GM23248 (cell line): Measurements from ENCODE around the gene SLC30A7.

Source experiments
- EZH2 ChIP-seq: fragments of 200-600 bp; sonication (generic); IDR thresholded peaks from 2 replicates; pipeline ENCODE4 v1.6.1; 2018; ENCODE audit warnings: antibody characterized with exemption, mild to moderate bottlenecking; ENCODE audit not compliant: insufficient read depth, poor library complexity, severe bottlenecking
- EZH2phosphoT487 ChIP-seq: fragments of 200-600 bp; sonication (generic); IDR thresholded peaks from 2 replicates; pipeline ENCODE4 v1.6.1; 2018; ENCODE audit warnings: antibody characterized with exemption, moderate library complexity, mild to moderate bottlenecking, low read depth; ENCODE audit not compliant: insufficient read depth

DNA sequence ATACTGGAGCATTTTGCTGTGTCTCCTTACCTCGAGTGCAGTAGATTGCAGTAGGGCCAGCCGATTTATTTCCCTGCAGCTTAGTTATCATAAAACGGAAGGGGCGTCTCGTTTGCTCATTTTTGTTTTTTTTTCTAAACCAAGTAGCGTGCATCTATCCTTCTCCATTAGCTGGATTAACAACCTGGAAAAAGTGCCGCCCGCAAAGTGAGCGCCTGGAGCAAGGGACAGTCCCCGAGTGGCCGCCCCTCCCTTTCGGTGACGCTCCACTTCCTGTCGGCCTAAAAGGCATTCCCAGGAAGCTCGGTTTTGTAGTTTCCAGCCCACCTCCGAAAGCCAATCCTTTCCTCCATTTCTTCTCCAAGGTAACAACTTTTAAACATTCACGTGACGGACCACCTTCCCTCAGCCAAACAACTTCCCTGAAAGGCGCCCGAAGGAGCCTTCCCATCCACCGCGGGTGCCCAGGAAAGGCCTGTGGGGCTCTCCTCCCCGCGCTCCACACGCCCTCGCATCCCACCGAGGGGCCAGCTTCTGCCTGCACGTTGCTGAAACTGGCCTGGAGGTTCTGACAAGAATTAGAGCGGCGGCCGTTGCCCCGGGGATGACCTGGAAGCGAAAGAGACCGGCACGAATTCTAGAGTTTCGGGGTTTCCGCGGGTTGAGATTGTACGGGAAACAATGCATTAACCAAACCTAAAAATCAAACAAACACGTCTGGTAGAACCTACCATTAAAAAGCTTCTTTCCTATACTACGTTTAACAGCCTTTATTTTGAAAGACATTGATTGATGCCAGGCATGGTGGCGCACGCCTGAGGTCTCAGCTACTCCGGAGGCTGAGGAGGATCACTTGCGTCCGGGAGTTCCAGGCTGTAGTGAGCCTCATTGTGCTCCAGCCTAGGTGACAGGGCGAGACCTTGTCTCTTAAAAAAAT lies 1.0 kb upstream of the SLC30A7 start, which contains the start of gene EXTL2:
- TF ChIP-seq EZH2 (no peak), EZH2phosphoT487 (no peak)
